Activated naive CD4-positive, alpha-beta T cell treated with anti-CD3 and anti-CD28 coated beads, Interleukin-2, amount 50 U/mL, for 72 hours (primary cell): ENCODE results near the gene GNL1. TPM values are rescaled to one million over a fixed set of nuclear protein-coding genes. Genes with fewer than 3 reads are reported as not detected.

Experiments used
- ATAC-seq, 2 donors: fragments of 150-1000 bp; cut with Tn5 transposase; 2 replicates each; pipeline ENCODE4 v1.10.0; 2021; ENCODE audit warnings: mild to moderate bottlenecking in 2 of 2, moderate library complexity in 2 of 2
- DNase-seq, 2 donors: peaks; one replicate each; pipeline ENCODE4 v3.0.0; 2021 to 2022; ENCODE audit warnings: low spot score in 2 of 2
- H3K27ac Mint-ChIP-seq, 2 donors: one replicate each; pipeline ENCODE4 v1.8.0; 2022; ENCODE audit warnings: mild to moderate bottlenecking in 2 of 2, mixed read lengths in 2 of 2
- H3K36me3 Mint-ChIP-seq, 2 donors: one replicate each; pipeline ENCODE4 v1.8.0; 2022; ENCODE audit warnings: mixed read lengths in 2 of 2
- H3K9me3 Mint-ChIP-seq, 2 donors: one replicate each; pipeline ENCODE4 v1.8.0; 2022; ENCODE audit warnings: mixed read lengths in 2 of 2
- total RNA-seq, 2 donors: library from RNA; stranded (reverse); gene quantifications; one replicate each; pipeline ENCODE4 v1.2.3, GENCODE V29; 2022

The GNL1 gene
- total RNA-seq, 2 donors from 2014 or later: 107 to 139 TPM

- ATAC-seq: no peak
- peaks cover 21 to 32% of the 10 kb centered on the region in 2 donors for H3K36me3 Mint-ChIP-seq
Measured at GRCh38 chr6:30572148-30572547, 15.9 kb upstream of the GNL1 start.

DNA sequence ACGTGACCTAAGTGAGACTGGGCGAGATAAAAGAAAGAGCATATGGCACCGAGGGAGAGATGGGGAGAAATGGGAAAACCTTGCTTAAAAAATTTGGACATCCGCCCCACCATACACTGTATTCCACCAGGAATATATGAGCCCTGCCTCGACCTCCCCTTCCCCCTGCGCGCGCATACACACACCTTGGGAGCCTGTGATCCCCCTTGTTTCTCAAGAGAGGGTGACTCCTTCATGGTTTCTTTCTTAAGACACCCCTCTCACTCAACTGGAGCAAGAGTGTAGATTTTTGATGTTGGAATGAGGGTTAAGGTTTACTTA is 15.4 kb upstream of the GNL1 start:
- Mint-ChIP-seq H3K9me3 (no peaks in the 10 kb centered on the region), H3K36me3 (peaks cover 16 to 27% of the 10 kb centered on the region in 2 donors), H3K27ac (peak overlapping the region; percentile 95 to 100)
- DNase-seq: no peak
- ATAC-seq: no peak

More at GRCh38 chr6:30572148-30572547, 15.9 kb upstream of the GNL1 start:
- Mint-ChIP-seq H3K27ac (peak overlapping the region; percentile 95 to 100), H3K9me3 (no peaks in the 10 kb centered on the region)
- DNase-seq: no peak

DNA sequence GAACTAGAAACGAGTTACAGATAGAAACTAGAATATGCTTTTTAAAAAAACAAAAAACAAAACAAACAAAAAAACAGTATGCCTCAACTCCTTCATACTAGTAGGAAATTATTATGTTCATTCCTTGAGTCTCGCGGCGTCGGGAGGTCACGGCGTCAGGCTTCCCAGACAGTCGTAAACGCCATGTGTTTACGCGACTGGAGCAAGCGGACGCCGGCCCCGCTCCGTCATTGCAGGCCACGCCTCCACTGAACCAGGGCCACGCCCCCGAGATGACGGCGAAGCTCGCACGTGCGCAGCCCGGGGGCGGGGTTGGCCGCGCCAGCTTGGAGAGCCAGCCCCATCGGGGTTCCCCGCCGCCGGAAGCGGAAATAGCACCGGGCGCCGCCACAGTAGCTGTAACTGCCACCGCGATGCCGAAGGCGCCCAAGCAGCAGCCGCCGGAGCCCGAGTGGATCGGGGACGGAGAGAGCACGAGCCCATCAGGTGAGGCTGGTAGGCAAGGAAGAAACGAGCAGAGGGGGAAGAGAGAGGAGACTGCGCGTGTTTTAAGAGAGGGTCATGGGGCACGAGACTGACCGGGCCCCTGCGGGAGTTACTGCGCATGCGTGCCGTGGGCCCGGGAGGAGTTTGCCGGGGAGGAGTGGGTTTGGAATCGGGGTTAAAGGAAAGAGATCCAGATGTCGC is 14.9 kb upstream of the GNL1 start, which contains the start of gene ABCF1:
TSS of gene ABCF1 (plus strand) at position 368 of the 687 bp plus-strand sequence. CDS start at position 414, 46 bp downstream.
- no peaks in the 10 kb centered on the region for H3K9me3 Mint-ChIP-seq
- H3K27ac Mint-ChIP-seq: peak within 1 kb of the TSS; percentile 95 to 100
- DNase-seq (peak; percentile 99 to 100), ATAC-seq (peak; percentile 92 to 94)
- H3K36me3 Mint-ChIP-seq: peaks cover 12 to 24% of the 10 kb centered on the region in 2 donors

DNA sequence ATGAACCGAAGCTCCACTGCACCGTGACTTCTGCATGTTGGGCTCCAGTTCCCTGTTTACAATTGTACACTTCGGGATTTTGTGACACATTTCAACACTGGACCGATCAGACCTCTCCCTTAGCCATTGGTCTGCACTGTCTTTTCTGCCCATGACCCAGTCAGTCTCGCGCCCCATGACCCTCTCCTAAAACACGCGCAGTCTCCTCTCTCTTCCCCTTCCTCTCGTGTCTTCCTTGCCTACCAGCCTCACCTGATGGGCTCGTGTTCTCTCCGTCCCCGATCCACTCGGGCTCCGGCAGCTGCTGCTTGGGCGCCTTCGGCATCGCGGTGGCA is 14.4 kb upstream of the GNL1 start:
- ATAC-seq: peak; percentile 4 to 30
- DNase-seq: peak in 1 of 2 donors; percentile 58
- H3K27ac Mint-ChIP-seq: peak overlapping the region; percentile 95 to 100
- H3K36me3 Mint-ChIP-seq: peaks cover 12 to 24% of the 10 kb centered on the region in 2 donors
- no peaks in the 10 kb centered on the region for H3K9me3 Mint-ChIP-seq

GRCh38 chr6:30570263-30570662 is 14.0 kb upstream of the GNL1 start:
- Mint-ChIP-seq H3K27ac (peak overlapping the region; percentile 4 to 95), H3K9me3 (no peaks in the 10 kb centered on the region), H3K36me3 (peaks cover 12 to 24% of the 10 kb centered on the region in 2 donors)
- DNase-seq: no peak
- no peak for ATAC-seq

- peak; percentile 26 to 56 for ATAC-seq
Measured at GRCh38 chr6:30568245-30568644, 12.0 kb upstream of the GNL1 start.

DNA sequence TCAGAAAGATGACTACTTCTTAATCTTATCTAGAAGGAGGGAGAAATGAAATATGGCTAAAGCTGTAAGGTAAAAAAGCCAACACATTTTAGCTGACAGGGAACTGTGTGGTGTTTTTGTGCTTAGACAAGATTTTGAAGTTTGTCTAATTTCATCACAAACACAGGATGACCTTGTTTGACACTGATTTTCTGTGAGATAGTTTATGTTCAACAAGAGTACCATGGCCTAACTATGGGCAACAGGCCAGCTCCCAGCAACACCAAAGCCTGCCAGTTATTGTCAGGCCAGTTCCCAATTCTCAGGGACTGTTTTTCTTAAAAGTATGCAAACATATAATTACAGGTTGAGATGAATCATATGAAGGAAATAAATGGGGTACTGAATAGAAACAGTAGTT is 9.5 kb upstream of the GNL1 start:
- H3K36me3 Mint-ChIP-seq: peaks cover 14 to 21% of the 10 kb centered on the region in 2 donors
- DNase-seq (no peak), ATAC-seq (no peak)
- no peaks in the 10 kb centered on the region for H3K9me3 Mint-ChIP-seq
- H3K27ac Mint-ChIP-seq: no peak overlapping the region

More at GRCh38 chr6:30568245-30568644, 12.0 kb upstream of the GNL1 start:
- no peaks in the 10 kb centered on the region for H3K9me3 Mint-ChIP-seq
- no peak overlapping the region for H3K27ac Mint-ChIP-seq
- peaks cover 20 to 24% of the 10 kb centered on the region in 2 donors for H3K36me3 Mint-ChIP-seq
- DNase-seq: peak in 1 of 2 donors; percentile 55

DNA sequence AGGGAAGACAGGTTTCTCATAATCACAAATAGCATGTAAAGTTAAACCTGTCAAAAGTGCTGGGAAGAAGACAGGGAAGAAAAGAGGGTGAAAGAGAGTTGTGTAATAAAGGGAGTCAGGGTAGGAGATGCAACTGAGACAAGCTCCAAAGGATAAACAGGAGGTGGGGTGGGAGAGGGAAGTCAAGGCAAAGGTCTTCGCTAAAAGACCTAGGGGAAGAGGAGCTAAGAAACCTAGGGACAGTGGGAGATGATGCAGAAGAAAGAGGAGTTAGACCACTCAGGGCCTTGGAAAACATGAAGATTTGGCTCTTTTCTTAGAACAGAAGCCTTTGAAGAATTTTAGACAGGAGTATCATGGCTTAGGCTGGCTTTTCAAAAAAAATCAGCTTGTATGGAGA is 7.8 kb upstream of the GNL1 start:
- no peaks in the 10 kb centered on the region for H3K9me3 Mint-ChIP-seq
- ATAC-seq (no peak), DNase-seq (no peak)
- no peak overlapping the region for H3K27ac Mint-ChIP-seq
- H3K36me3 Mint-ChIP-seq: peaks cover 18 to 26% of the 10 kb centered on the region in 2 donors

GRCh38 chr6:30562470-30563425 is 6.5 kb upstream of the GNL1 start:
- no peaks in the 10 kb centered on the region for H3K9me3 Mint-ChIP-seq
- H3K27ac Mint-ChIP-seq: peak overlapping the region; percentile 3 to 77
- peaks cover 26 to 34% of the 10 kb centered on the region in 2 donors for H3K36me3 Mint-ChIP-seq
- ATAC-seq: no peak
- DNase-seq: no peak

DNA sequence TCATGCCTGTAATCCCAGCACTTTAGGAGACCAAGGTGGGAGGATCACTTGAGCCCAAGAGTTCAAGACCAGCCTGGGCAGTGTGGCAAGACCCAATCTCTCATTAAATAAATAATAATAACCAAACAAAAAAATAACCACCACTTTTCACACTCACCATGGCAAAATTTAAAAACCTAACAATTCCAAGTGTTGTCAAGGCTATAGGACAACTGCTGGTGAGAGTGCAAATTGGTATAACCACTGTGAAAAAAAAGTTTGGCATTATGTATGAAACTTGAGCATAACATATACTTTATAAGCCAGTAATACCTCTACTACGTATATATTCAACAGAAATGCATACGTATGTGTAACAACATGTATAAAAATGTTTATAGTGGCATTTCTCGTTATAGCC is 4.6 kb upstream of the GNL1 start:
- H3K9me3 Mint-ChIP-seq: no peaks in the 10 kb centered on the region
- peaks cover 40 to 47% of the 10 kb centered on the region in 2 donors for H3K36me3 Mint-ChIP-seq
- H3K27ac Mint-ChIP-seq: no peak overlapping the region
- ATAC-seq (no peak), DNase-seq (no peak)

GRCh38 chr6:30557683-30557981 is 1.3 kb upstream of the GNL1 start:
- DNase-seq (no peak), ATAC-seq (peak in 1 of 2 donors; percentile 2)
- H3K9me3 Mint-ChIP-seq: no peaks in the 10 kb centered on the region
- peak overlapping the region; percentile 99 for H3K27ac Mint-ChIP-seq
- H3K36me3 Mint-ChIP-seq: peaks cover 46 to 56% of the 10 kb centered on the region in 2 donors

DNA sequence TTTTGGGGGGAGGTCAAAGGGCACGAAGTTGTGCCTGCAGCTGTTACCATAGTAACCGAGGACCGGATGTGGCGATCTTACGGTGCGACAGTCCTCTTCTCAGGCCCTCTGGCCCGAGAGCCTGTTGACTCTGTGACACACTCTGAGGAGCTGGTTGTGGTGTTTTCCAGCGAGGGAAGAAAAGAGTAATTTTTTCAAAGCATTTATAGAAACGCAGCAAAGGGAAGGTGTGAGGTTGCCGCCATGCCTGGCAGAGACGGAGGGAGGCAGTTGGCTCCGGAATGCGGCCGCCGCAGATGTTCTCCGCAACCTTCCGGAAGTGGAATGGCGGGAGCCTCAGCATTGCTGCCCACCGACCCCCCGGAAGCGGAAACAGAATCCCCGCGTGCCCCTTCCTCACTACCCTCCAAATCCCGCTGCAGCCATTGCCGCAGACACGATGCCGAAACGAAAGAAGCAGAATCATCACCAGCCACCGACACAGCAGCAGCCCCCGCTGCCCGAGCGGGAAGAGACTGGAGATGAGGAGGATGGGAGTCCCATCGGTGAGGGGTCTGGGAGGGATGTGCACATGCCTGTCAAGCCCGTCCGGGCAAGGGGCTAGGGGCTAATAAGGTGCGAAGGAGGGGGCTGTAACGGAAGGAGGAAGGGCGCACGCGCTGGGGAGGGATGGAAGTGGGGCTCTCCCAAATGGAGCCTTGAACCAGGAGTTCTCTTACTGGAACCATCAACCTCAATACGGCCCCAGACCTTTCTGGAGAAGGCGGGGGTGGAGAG is 805 bp upstream of the GNL1 start, which contains the start of gene PRR3:
TSS of gene PRR3 (plus strand) at position 390 of the 777 bp plus-strand sequence. CDS start at position 440, 50 bp downstream.
- H3K27ac Mint-ChIP-seq: peak within 1 kb of the TSS; percentile 99
- H3K9me3 Mint-ChIP-seq: no peaks in the 10 kb centered on the region
- peak; percentile 83 to 92 for DNase-seq
- peaks cover 40 to 56% of the 10 kb centered on the region in 2 donors for H3K36me3 Mint-ChIP-seq
- ATAC-seq: peak; percentile 79 to 81

DNA sequence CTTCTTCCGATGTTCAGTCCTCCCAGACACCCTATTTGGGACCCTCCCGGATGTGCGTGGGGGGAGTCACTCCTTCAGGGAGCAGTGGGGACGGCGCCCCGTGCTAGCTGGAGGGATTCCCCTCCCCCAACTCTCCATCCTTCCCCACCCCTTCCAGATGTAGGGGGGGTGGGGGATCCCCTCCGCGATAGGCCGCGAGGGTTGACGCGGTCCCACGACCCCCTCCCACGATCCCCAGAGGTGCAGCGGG is 548 bp downstream of the GNL1 start:
- DNase-seq (no peak), ATAC-seq (no peak)
- H3K36me3 Mint-ChIP-seq: peaks cover 40 to 59% of the 10 kb centered on the region in 2 donors
- no peaks in the 10 kb centered on the region for H3K9me3 Mint-ChIP-seq
- H3K27ac Mint-ChIP-seq: peak overlapping the region; percentile 99

DNA sequence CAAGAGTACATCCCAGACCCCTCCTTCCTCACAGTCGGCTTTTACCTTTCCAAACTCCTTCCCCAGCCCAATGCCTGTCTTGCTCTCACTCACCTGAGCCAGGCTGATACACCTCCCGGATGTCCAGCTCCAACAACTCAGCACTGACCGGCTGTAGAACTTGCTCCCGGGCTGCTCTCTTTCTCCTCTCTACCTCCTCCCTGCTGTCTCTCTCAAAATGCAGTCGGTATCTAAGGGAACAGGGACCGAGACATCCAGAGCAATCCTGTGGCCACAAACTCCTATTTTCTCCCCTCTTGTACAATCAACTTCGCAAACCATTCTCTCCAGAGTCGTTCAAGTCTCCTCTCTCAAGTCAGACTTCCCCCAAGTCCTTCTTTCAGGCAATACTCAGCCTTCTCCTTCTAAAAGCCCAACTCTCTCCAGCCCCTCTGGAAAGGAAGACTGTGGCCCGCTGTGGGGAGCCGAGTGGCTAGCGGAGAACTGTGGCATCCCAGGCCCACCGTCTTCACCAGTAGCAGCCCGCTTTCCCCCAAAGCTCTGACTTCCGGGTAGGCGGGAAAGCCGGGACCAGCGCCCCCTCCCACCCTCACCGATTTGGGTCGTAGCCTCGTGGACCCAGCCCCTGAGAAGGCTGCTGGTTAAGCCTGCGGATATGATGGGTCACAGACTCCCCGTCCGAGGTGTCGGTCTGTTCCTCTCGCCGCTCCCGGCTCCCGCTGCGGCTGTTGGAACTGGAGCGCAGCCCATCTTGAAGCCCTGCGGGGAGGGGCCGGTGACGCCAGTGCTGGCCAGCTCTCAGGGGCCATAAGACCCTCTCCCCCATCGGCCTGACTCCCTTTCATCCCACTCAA is 1.1 kb downstream of the GNL1 start:
- DNase-seq (peak in 1 of 2 donors; percentile 34), ATAC-seq (no peak)
- Mint-ChIP-seq H3K27ac (peak overlapping the region; percentile 99), H3K36me3 (peaks cover 40 to 65% of the 10 kb centered on the region in 2 donors), H3K9me3 (no peaks in the 10 kb centered on the region)

GRCh38 chr6:30554404-30554803 is 1.9 kb downstream of the GNL1 start:
- DNase-seq: no peak
- no peak for ATAC-seq
- peak overlapping the region in 1 of 2 donors; percentile 99 for H3K27ac Mint-ChIP-seq
- H3K9me3 Mint-ChIP-seq: no peaks in the 10 kb centered on the region
- H3K36me3 Mint-ChIP-seq: peaks cover 36 to 64% of the 10 kb centered on the region in 2 donors

- Mint-ChIP-seq H3K9me3 (no peaks in the 10 kb centered on the region), H3K36me3 (peaks cover 0 to 23% of the 10 kb centered on the region in 2 donors), H3K27ac (peak overlapping the region in 1 of 2 donors; percentile 78)
- no peak for DNase-seq
- ATAC-seq: no peak
Measured at GRCh38 chr6:30548375-30548774, 7.9 kb downstream of the GNL1 start.
